HL-60 (cell line): ENCODE measurements around the gene TBL3.

Experiments used
- GABPA ChIP-seq: IDR thresholded peaks from 2 replicates; pipeline ENCODE4 v1.6.1; 2012; ENCODE audit warnings: low read depth
- POLR2AphosphoS5 ChIP-seq: IDR thresholded peaks from 2 replicates; pipeline ENCODE4 v1.6.1; 2012; ENCODE audit warnings: low read depth
- REST ChIP-seq: IDR thresholded peaks from 2 replicates; pipeline ENCODE4 v1.6.1; 2012; ENCODE audit warnings: low read depth; ENCODE audit not compliant: insufficient replicate concordance
- SPI1 ChIP-seq: IDR thresholded peaks from 2 replicates; pipeline ENCODE4 v1.6.1; 2012; ENCODE audit warnings: low read depth, mild to moderate bottlenecking, borderline replicate concordance
- TF ChIP-seq, protein P1 (sequence below): IDR thresholded peaks from one replicate; pipeline ENCODE4 v1.5.1; 2011; ENCODE audit warnings: low read length, control low read depth, inconsistent platforms; ENCODE audit not compliant: insufficient read depth

DNA sequence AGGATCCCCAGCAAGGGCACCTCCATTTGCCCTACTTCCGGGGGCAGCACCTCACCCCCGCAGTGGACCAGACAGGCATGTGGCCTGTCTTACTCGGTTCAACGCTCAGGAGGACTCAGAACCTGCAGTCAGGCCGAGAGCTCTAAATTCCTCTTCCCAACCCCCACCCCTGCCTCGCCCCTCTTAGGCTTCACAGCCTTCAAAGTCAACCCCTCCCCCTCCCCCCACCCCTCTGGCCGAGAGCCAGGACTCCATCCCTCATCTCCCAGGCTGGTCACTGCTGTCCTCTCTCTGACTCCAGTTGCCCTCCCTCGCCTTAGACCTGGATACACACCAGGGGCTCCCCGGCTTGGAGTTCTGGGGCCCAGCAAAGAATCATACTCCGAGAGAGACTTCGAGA lies 45.6 kb upstream of the TBL3 start:
- TF ChIP-seq, protein P1, sequence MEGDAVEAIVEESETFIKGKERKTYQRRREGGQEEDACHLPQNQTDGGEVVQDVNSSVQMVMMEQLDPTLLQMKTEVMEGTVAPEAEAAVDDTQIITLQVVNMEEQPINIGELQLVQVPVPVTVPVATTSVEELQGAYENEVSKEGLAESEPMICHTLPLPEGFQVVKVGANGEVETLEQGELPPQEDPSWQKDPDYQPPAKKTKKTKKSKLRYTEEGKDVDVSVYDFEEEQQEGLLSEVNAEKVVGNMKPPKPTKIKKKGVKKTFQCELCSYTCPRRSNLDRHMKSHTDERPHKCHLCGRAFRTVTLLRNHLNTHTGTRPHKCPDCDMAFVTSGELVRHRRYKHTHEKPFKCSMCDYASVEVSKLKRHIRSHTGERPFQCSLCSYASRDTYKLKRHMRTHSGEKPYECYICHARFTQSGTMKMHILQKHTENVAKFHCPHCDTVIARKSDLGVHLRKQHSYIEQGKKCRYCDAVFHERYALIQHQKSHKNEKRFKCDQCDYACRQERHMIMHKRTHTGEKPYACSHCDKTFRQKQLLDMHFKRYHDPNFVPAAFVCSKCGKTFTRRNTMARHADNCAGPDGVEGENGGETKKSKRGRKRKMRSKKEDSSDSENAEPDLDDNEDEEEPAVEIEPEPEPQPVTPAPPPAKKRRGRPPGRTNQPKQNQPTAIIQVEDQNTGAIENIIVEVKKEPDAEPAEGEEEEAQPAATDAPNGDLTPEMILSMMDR = no peak
- TF ChIP-seq POLR2AphosphoS5 (no peak), REST (no peak), GABPA (no peak), SPI1 (no peak)
